Measurements from ENCODE around the gene MACROH2A1.

DNA sequence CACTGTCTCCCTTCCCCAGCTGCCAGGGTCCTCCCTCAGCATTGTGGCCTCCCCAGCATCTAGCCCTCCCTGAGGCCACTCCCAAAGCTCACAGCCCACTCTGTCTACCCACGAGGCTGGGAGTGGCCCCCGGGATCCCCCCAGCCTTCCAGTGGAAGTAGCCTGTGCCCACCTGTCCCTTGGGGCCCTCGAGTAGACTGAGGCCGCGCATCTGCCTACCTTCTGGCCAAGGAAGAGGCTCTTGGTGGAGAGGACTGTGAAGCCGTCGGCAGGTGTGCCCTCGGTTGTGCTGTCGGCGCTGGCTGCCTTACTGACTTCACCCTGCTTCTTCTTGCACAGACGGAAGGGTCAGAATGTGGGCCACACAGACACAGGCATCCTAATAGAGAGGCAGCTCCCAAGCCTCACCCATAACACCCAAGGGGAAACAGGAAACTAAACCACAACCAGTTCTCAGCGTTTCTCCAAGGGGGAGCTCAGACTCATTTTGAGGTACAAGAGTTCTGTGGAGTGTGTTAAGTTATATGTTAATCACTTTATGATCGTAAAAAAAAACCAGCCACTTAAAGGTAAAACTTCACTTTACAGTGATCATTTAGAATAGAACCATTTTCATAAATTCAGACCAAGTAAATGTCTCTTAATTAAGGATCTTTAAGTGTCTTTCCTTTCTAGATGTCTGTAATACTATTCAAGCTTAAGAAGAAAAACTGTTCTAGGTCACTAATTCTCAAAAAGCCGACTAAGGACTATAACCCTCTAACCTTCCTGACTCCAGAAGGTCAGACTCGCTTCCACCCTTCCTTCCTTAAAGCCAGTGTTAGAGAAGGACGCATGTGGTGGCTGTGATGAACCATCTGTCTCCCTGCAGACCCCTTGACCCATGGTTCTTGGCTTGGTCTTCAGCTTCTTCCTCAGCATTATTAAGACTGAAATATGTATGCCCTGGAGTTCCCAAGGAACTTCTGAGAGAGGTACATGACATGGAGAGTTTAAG, 38.5 kb downstream of the MACROH2A1 start:
- TF ChIP-seq FOS (IDR thresholded peaks at IDR 0.05; ENCODE audit: low read depth, low read length) (no peak), RCOR1 (IDR thresholded peaks at IDR 0.05; ENCODE audit: insufficient replicate concordance, low read length) (no peak), POLR2A (IDR thresholded peaks at IDR 0.05; ENCODE audit: low read depth, low read length) (no peak), CHD1 (IDR thresholded peaks at IDR 0.05; ENCODE audit: low read depth, low read length) (no peak), RAD21 (IDR thresholded peaks at IDR 0.05; ENCODE audit: low read length) (no peak), SMC3 (IDR thresholded peaks at IDR 0.05; ENCODE audit: low read depth, low read length) (no peak), NFE2L2 (IDR thresholded peaks at IDR 0.05; ENCODE audit: low read depth, low read length) (no peak), CEBPB (IDR thresholded peaks at IDR 0.05; ENCODE audit: low read depth, low read length) (no peak)
- TF ChIP-seq, protein P1, sequence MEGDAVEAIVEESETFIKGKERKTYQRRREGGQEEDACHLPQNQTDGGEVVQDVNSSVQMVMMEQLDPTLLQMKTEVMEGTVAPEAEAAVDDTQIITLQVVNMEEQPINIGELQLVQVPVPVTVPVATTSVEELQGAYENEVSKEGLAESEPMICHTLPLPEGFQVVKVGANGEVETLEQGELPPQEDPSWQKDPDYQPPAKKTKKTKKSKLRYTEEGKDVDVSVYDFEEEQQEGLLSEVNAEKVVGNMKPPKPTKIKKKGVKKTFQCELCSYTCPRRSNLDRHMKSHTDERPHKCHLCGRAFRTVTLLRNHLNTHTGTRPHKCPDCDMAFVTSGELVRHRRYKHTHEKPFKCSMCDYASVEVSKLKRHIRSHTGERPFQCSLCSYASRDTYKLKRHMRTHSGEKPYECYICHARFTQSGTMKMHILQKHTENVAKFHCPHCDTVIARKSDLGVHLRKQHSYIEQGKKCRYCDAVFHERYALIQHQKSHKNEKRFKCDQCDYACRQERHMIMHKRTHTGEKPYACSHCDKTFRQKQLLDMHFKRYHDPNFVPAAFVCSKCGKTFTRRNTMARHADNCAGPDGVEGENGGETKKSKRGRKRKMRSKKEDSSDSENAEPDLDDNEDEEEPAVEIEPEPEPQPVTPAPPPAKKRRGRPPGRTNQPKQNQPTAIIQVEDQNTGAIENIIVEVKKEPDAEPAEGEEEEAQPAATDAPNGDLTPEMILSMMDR (conservative IDR thresholded peaks at IDR 0.05; ENCODE audit: low read depth, low read length) = no peak
- TF ChIP-seq, protein P2, sequence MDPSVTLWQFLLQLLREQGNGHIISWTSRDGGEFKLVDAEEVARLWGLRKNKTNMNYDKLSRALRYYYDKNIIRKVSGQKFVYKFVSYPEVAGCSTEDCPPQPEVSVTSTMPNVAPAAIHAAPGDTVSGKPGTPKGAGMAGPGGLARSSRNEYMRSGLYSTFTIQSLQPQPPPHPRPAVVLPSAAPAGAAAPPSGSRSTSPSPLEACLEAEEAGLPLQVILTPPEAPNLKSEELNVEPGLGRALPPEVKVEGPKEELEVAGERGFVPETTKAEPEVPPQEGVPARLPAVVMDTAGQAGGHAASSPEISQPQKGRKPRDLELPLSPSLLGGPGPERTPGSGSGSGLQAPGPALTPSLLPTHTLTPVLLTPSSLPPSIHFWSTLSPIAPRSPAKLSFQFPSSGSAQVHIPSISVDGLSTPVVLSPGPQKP (IDR thresholded peaks at IDR 0.05; ENCODE audit: borderline replicate concordance, low read depth, low read length) = no peak

All from IMR-90 (cell line).